ENCODE results near the gene NCR2. TPM values are rescaled to one million over a fixed set of nuclear protein-coding genes. Genes with fewer than 3 reads are reported as not detected.

NCR2 gene
- total RNA-seq, 1 experiment from 2014 or later: not detected

- Histone ChIP-seq H3K27ac (no peak overlapping the region), H3K4me3 (no peak overlapping the region), H3K4me1 (replicated peaks) (peaks cover 39% of the 10 kb centered on the region), H3K9me3 (replicated peaks) (no peaks in the 10 kb centered on the region), H3K27me3 (replicated peaks) (0 out of 2 replicates have a peak, but pooled peaks cover 5% of the 10 kb centered on the region), H3K36me3 (no peaks in the 10 kb centered on the region)
- DNase-seq (ENCODE audit: low read depth in 1 of 2, low spot score in 2 of 2): no peak
Measured at GRCh38 chr6:41373919-41374617, 38.7 kb downstream of the NCR2 start.

- Histone ChIP-seq H3K36me3 (no peaks in the 10 kb centered on the region), H3K4me1 (replicated peaks) (peaks cover 34% of the 10 kb centered on the region), H3K9me3 (replicated peaks) (no peaks in the 10 kb centered on the region), H3K4me3 (no peak overlapping the region), H3K27ac (no peak overlapping the region), H3K27me3 (replicated peaks) (0 out of 2 replicates have a peak, but pooled peaks cover 5% of the 10 kb centered on the region)
- no peak for DNase-seq (ENCODE audit: low read depth in 1 of 2, low spot score in 2 of 2)
Measured at GRCh38 chr6:41374618-41375590, 39.5 kb downstream of the NCR2 start.

GRCh38 chr6:41375598-41376151, 40.3 kb downstream of the NCR2 start:
- H3K27ac ChIP-seq: no peak overlapping the region
- peaks cover 27% of the 10 kb centered on the region for H3K4me1 ChIP-seq (replicated peaks)
- DNase-seq (ENCODE audit: low read depth in 1 of 2, low spot score in 2 of 2): no peak
- H3K4me3 ChIP-seq: no peak overlapping the region
- no peaks in the 10 kb centered on the region for H3K9me3 ChIP-seq (replicated peaks)
- 0 out of 2 replicates have a peak, but pooled peaks cover 5% of the 10 kb centered on the region for H3K27me3 ChIP-seq (replicated peaks)
- H3K36me3 ChIP-seq: no peaks in the 10 kb centered on the region

- Histone ChIP-seq H3K4me3 (no peak overlapping the region), H3K27me3 (replicated peaks) (0 out of 2 replicates have a peak, but pooled peaks cover 5% of the 10 kb centered on the region), H3K4me1 (replicated peaks) (peaks cover 22% of the 10 kb centered on the region), H3K27ac (no peak overlapping the region), H3K9me3 (replicated peaks) (no peaks in the 10 kb centered on the region), H3K36me3 (no peaks in the 10 kb centered on the region)
- DNase-seq (ENCODE audit: low read depth in 1 of 2, low spot score in 2 of 2): no peak
Measured at GRCh38 chr6:41376176-41376575, 40.8 kb downstream of the NCR2 start.

GRCh38 chr6:41377071-41377470, 41.7 kb downstream of the NCR2 start:
- Histone ChIP-seq H3K36me3 (no peaks in the 10 kb centered on the region), H3K9me3 (replicated peaks) (no peaks in the 10 kb centered on the region), H3K4me1 (replicated peaks) (peaks cover 17% of the 10 kb centered on the region), H3K4me3 (no peak overlapping the region), H3K27me3 (replicated peaks) (0 out of 2 replicates have a peak, but pooled peaks cover 5% of the 10 kb centered on the region), H3K27ac (no peak overlapping the region)
- DNase-seq (ENCODE audit: low read depth in 1 of 2, low spot score in 2 of 2): no peak

- Histone ChIP-seq H3K4me3 (no peak overlapping the region), H3K4me1 (replicated peaks) (no peaks in the 10 kb centered on the region), H3K36me3 (no peaks in the 10 kb centered on the region), H3K27ac (no peak overlapping the region), H3K9me3 (replicated peaks) (no peaks in the 10 kb centered on the region), H3K27me3 (replicated peaks) (0 out of 2 replicates have a peak, but pooled peaks cover 5% of the 10 kb centered on the region)
- no peak for DNase-seq (ENCODE audit: low read depth in 1 of 2, low spot score in 2 of 2)
Measured at GRCh38 chr6:41379306-41379705, 43.9 kb downstream of the NCR2 start.

- Histone ChIP-seq H3K4me1 (replicated peaks) (no peaks in the 10 kb centered on the region), H3K27me3 (replicated peaks) (peaks cover 9% of the 10 kb centered on the region; the same call in 1 of the 2 replicates), H3K36me3 (no peaks in the 10 kb centered on the region), H3K9me3 (replicated peaks) (no peaks in the 10 kb centered on the region), H3K4me3 (no peak overlapping the region), H3K27ac (no peak overlapping the region)
- no peak for DNase-seq (ENCODE audit: low read depth in 1 of 2, low spot score in 2 of 2)
Measured at GRCh38 chr6:41386594-41386993, 51.2 kb downstream of the NCR2 start.

GRCh38 chr6:41392246-41392645, 56.8 kb downstream of the NCR2 start:
- Histone ChIP-seq H3K4me1 (replicated peaks) (no peaks in the 10 kb centered on the region), H3K27me3 (replicated peaks) (peaks cover 9% of the 10 kb centered on the region; the same call in 1 of the 2 replicates), H3K4me3 (no peak overlapping the region), H3K9me3 (replicated peaks) (peaks cover 14% of the 10 kb centered on the region), H3K36me3 (no peaks in the 10 kb centered on the region), H3K27ac (no peak overlapping the region)
- DNase-seq (ENCODE audit: low read depth in 1 of 2, low spot score in 2 of 2): no peak

- DNase-seq (ENCODE audit: low read depth in 1 of 2, low spot score in 2 of 2): no peak
- no peak overlapping the region for H3K27ac ChIP-seq
- no peak overlapping the region for H3K4me3 ChIP-seq
- H3K36me3 ChIP-seq: no peaks in the 10 kb centered on the region
- H3K9me3 ChIP-seq (replicated peaks): peaks cover 17% of the 10 kb centered on the region
- no peaks in the 10 kb centered on the region for H3K27me3 ChIP-seq (replicated peaks)
- no peaks in the 10 kb centered on the region for H3K4me1 ChIP-seq (replicated peaks)
Measured at GRCh38 chr6:41396335-41396734, 60.9 kb downstream of the NCR2 start.

GRCh38 chr6:41399424-41399823, 64.0 kb downstream of the NCR2 start:
- Histone ChIP-seq H3K36me3 (no peaks in the 10 kb centered on the region), H3K27ac (no peak overlapping the region), H3K27me3 (replicated peaks) (no peaks in the 10 kb centered on the region), H3K4me1 (replicated peaks) (peaks cover 5% of the 10 kb centered on the region), H3K9me3 (replicated peaks) (peaks cover 14% of the 10 kb centered on the region), H3K4me3 (no peak overlapping the region)
- no peak for DNase-seq (ENCODE audit: low read depth in 1 of 2, low spot score in 2 of 2)

Other genes with a start within 250 kb of the NCR2 start
- gene TREML1, start 181.3 kb upstream of the NCR2 start, total RNA-seq (2014; rRNA removed; shearing (Covaris generic)): not detected in 2 replicates
- not detected in 2 replicates for gene TREM2, start 172.5 kb upstream of the NCR2 start, total RNA-seq (2014; rRNA removed; shearing (Covaris generic))
- not detected in 2 replicates for gene TREML2, start 134.5 kb upstream of the NCR2 start, total RNA-seq (2014; rRNA removed; shearing (Covaris generic))
- not detected in 2 replicates for gene TREML4, start 107.3 kb upstream of the NCR2 start, total RNA-seq (2014; rRNA removed; shearing (Covaris generic))
- gene TREM1, start 48.9 kb upstream of the NCR2 start, total RNA-seq (2014; rRNA removed; shearing (Covaris generic)): not detected in 2 replicates
- gene FOXP4, start 210.8 kb downstream of the NCR2 start, total RNA-seq (2014; rRNA removed; shearing (Covaris generic)): 3.9 and 5.1 TPM in 2 replicates